SKM-1 treated with dmso at 0.1 percent for 144 hours (cell line): ENCODE data around the gene MAPK9.
"Not testable (repeated sequence)": the region's sequence is repeated elsewhere in the genome, so short reads cannot be mapped to it uniquely, and the experiment has no call there.

Experiments used
- DNase-seq: peaks from one replicate; lab custom pipeline; 2025; ENCODE audit not compliant: unreplicated experiment; lab: John Stamatoyannopoulos, UW

Gene MAPK9

GRCh38 chr5:180326989-180327565 is 35.2 kb upstream of the MAPK9 start:
- no peak for DNase-seq

GRCh38 chr5:180324601-180324950 is 32.7 kb upstream of the MAPK9 start:
- DNase-seq = no peak

GRCh38 chr5:180323941-180324600 is 32.2 kb upstream of the MAPK9 start:
- DNase-seq = peak; percentile 13

- no peak for DNase-seq
These were observed 31.3 kb upstream of the MAPK9 start for GRCh38 chr5:180323160-180323559.

GRCh38 chr5:180318456-180319089 is 26.7 kb upstream of the MAPK9 start:
- DNase-seq = no peak

- no peak for DNase-seq
These were observed 24.7 kb upstream of the MAPK9 start for GRCh38 chr5:180316586-180316985.

GRCh38 chr5:180315762-180316212 is 23.9 kb upstream of the MAPK9 start:
- DNase-seq = peak; percentile 45

GRCh38 chr5:180313677-180314505 is 22.0 kb upstream of the MAPK9 start:
- peak; percentile 92 for DNase-seq

GRCh38 chr5:180311216-180311615 is 19.3 kb upstream of the MAPK9 start:
- no peak for DNase-seq

GRCh38 chr5:180306796-180307195 is 14.9 kb upstream of the MAPK9 start:
- DNase-seq = no peak

- DNase-seq = no peak
These were observed 13.6 kb upstream of the MAPK9 start for GRCh38 chr5:180305481-180305880.

GRCh38 chr5:180304431-180305375 is 12.8 kb upstream of the MAPK9 start:
- no peak for DNase-seq

GRCh38 chr5:180304016-180304292 is 12.1 kb upstream of the MAPK9 start:
- no peak for DNase-seq

- no peak for DNase-seq
These were observed 11.5 kb upstream of the MAPK9 start for GRCh38 chr5:180303226-180304015.

GRCh38 chr5:180302256-180302655 is 10.4 kb upstream of the MAPK9 start:
- DNase-seq = no peak

GRCh38 chr5:180301253-180301652 is 9.4 kb upstream of the MAPK9 start:
- DNase-seq = no peak

GRCh38 chr5:180299526-180299925 is 7.6 kb upstream of the MAPK9 start:
- no peak for DNase-seq

GRCh38 chr5:180299014-180299413 is 7.1 kb upstream of the MAPK9 start:
- DNase-seq = not testable (repeated sequence)

- DNase-seq = peak; percentile 10
These were observed 5.9 kb upstream of the MAPK9 start for GRCh38 chr5:180297587-180298282.
